Liver (tissue), 9 donors: ENCODE results near the gene SUGCT. TPM values are rescaled to one million over a fixed set of nuclear protein-coding genes. Genes with fewer than 3 reads are reported as not detected.

Experiments
- DNase-seq: peaks from one replicate; pipeline ENCODE4 v3.0.0-alpha.2; 2017; ENCODE audit warnings: low spot score
- H3K27ac ChIP-seq, 2 donors: one replicate each; pipeline ENCODE4 v1.7.0; 2013; ENCODE audit warnings: inconsistent platforms in 2 of 2, low read length in 2 of 2, control low read depth in 1 of 2, low read depth in 1 of 2, mild to moderate bottlenecking in 1 of 2
- H3K27me3 ChIP-seq, 4 donors: one replicate each; pipeline versions ENCODE4 v1.6.1 to v1.7.0; 2013; ENCODE audit warnings: low read length in 3 of 4, inconsistent platforms in 1 of 4, mild to moderate bottlenecking in 1 of 4, moderate library complexity in 1 of 4; ENCODE audit not compliant: control insufficient read depth in 4 of 4, insufficient read depth in 4 of 4
- H3K36me3 ChIP-seq, 4 donors: one replicate each; pipeline versions ENCODE4 v1.6.1 to v1.7.0; 2013; ENCODE audit warnings: low read length in 3 of 4, mild to moderate bottlenecking in 3 of 4, low read depth in 1 of 4, moderate library complexity in 1 of 4; ENCODE audit not compliant: control insufficient read depth in 4 of 4, insufficient read depth in 3 of 4
- H3K4me1 ChIP-seq, 4 donors: one replicate each; pipeline versions ENCODE4 v1.6.1 to v1.7.0; 2013; ENCODE audit warnings: low read length in 3 of 4, mild to moderate bottlenecking in 3 of 4, moderate library complexity in 1 of 4; ENCODE audit not compliant: control insufficient read depth in 4 of 4, insufficient read depth in 4 of 4
- H3K4me3 ChIP-seq, 3 donors: one replicate each; pipeline versions ENCODE4 v1.6.1 to v1.7.0; 2013; ENCODE audit warnings: low read length in 3 of 3, control low read depth in 1 of 3, low read depth in 1 of 3, mild to moderate bottlenecking in 1 of 3
- H3K9ac ChIP-seq, 2 donors: one replicate each; pipeline ENCODE4 v1.7.0; 2013; ENCODE audit warnings: low read length in 2 of 2, mild to moderate bottlenecking in 2 of 2, moderate library complexity in 2 of 2, control low read depth in 1 of 2, low read depth in 1 of 2
- H3K9me3 ChIP-seq, 4 donors: one replicate each; pipeline versions ENCODE4 v1.6.1 to v1.7.0; 2013; ENCODE audit warnings: low read length in 3 of 4; ENCODE audit not compliant: control insufficient read depth in 4 of 4
- ATF3 ChIP-seq: IDR thresholded peaks from 2 replicates; pipeline ENCODE4 v1.6.1; 2016; ENCODE audit warnings: antibody characterized with exemption
- CTCF ChIP-seq: fragments of 150-350 bp; IDR thresholded peaks from 2 replicates; pipeline ENCODE4 v1.5.1; 2017; ENCODE audit warnings: improper control_type of control experiment, low read depth, low read length; ENCODE audit not compliant: missing input control
- EGR1 ChIP-seq, 2 donors: IDR thresholded peaks; 2 replicates each; pipeline ENCODE4 v1.6.1; 2016 to 2018; ENCODE audit warnings: antibody characterized with exemption in 2 of 2, low read depth in 2 of 2
- FOXA1 ChIP-seq: IDR thresholded peaks from 2 replicates; pipeline ENCODE4 v1.6.1; 2016; ENCODE audit warnings: antibody characterized with exemption
- FOXA2 ChIP-seq: IDR thresholded peaks from 2 replicates; pipeline ENCODE4 v1.6.1; 2016; ENCODE audit warnings: antibody characterized with exemption
- GABPA ChIP-seq, 2 donors: IDR thresholded peaks in 1 of 2; conservative IDR thresholded peaks in 1 of 2; 2 replicates each; pipeline ENCODE4 v1.6.1; 2016; ENCODE audit warnings: antibody characterized with exemption in 2 of 2, mild to moderate bottlenecking in 1 of 2, moderate library complexity in 1 of 2
- HNF4A ChIP-seq, 2 donors: conservative IDR thresholded peaks; 2 replicates each; pipeline ENCODE4 v1.6.1; 2016; ENCODE audit warnings: antibody characterized with exemption in 2 of 2, mild to moderate bottlenecking in 2 of 2
- HNF4G ChIP-seq: IDR thresholded peaks from 2 replicates; pipeline ENCODE4 v1.6.1; 2016; ENCODE audit warnings: antibody characterized with exemption
- JUND ChIP-seq, 2 donors: IDR thresholded peaks; 2 replicates each; pipeline ENCODE4 v1.6.1; 2016; ENCODE audit warnings: antibody characterized with exemption in 2 of 2
- MAX ChIP-seq: IDR thresholded peaks from 2 replicates; pipeline ENCODE4 v1.6.1; 2016; ENCODE audit warnings: antibody characterized with exemption
- NR2F2 ChIP-seq: IDR thresholded peaks from 2 replicates; pipeline ENCODE4 v1.6.1; 2016; ENCODE audit warnings: antibody characterized with exemption
- RAD21 ChIP-seq, 2 donors: IDR thresholded peaks; 2 replicates each; pipeline ENCODE4 v1.6.1; 2016; ENCODE audit warnings: antibody characterized with exemption in 2 of 2, mild to moderate bottlenecking in 2 of 2
- REST ChIP-seq: IDR thresholded peaks from 2 replicates; pipeline ENCODE4 v1.6.1; 2016; ENCODE audit warnings: antibody characterized with exemption, mild to moderate bottlenecking
- RXRA ChIP-seq, 2 donors: IDR thresholded peaks; 2 replicates each; pipeline ENCODE4 v1.6.1; 2017 to 2018; ENCODE audit warnings: antibody characterized with exemption in 2 of 2, mild to moderate bottlenecking in 1 of 2
- SP1 ChIP-seq: IDR thresholded peaks from 2 replicates; pipeline ENCODE4 v1.6.1; 2018; ENCODE audit warnings: antibody characterized with exemption, mild to moderate bottlenecking
- TAF1 ChIP-seq: conservative IDR thresholded peaks from 2 replicates; pipeline ENCODE4 v1.6.1; 2016; ENCODE audit warnings: antibody characterized with exemption, mild to moderate bottlenecking
- ZBTB33 ChIP-seq: IDR thresholded peaks from 2 replicates; pipeline ENCODE4 v1.6.1; 2016; ENCODE audit warnings: antibody characterized with exemption
- WGBS: extraction: QIAGEN DNeasy Blood & Tissue Kit; methylation state at CpG from one replicate; pipeline ENCODE4 v1.1.7; 2013; 5-methylcytosine and 5-hydroxymethylcytosine counted together
- polyA plus RNA-seq, 2 donors: library from polyadenylated mRNA; stranded (reverse) in 1 of 2; unstranded in 1 of 2; fragments of 200-250 nt in 1 of 2; fragments of >200 nt in 1 of 2; fragmentation: Nextera tagmentation in 1 of 2; extraction: Ambion mirVana in 1 of 2; gene quantifications; one replicate each; pipeline versions ENCODE4 v1.2.1 to v1.2.3, GENCODE V29; 2013 to 2015
- total RNA-seq, 2 donors: library from RNA; depleted of rRNA; stranded (reverse); fragments of >200 nt; gene quantifications; one replicate each; pipeline ENCODE4 v1.2.3, GENCODE V29; 2014
- donor health status: healthy.
- donor health status: healthy.
- donor health status: healthy.
- donor health status: healthy.
- donor health status: healthy.

SUGCT gene
- total and polyA plus RNA-seq, 4 donors, result 6.2 to 11.9 (median 9.9) TPM

- 81% methylated on average over 8 of the region's 8 CpGs for WGBS
- Histone ChIP-seq H3K4me1 (no peaks in the 10 kb centered on the region), H3K27ac (no peak overlapping the region), H3K27me3 (no peaks in the 10 kb centered on the region), H3K9me3 (no peaks in the 10 kb centered on the region), H3K36me3 (peaks cover 0 to 2% (median 0%) of the 10 kb centered on the region in 4 donors), H3K9ac (no peak overlapping the region), H3K4me3 (no peak overlapping the region)
- DNase-seq, result no peak
- TF ChIP-seq SP1 (no peak), NR2F2 (no peak), RXRA (IDR thresholded peaks at IDR 0.05) (no peak), REST (no peak), FOXA2 (no peak), RAD21 (IDR thresholded peaks at IDR 0.05) (no peak), CTCF (no peak), ATF3 (no peak), FOXA1 (no peak), JUND (IDR thresholded peaks at IDR 0.05) (no peak), GABPA (IDR thresholded peaks at IDR 0.05 in 1 of 2, conservative IDR thresholded peaks at IDR 0.05 in 1 of 2) (no peak), HNF4A (conservative IDR thresholded peaks at IDR 0.05) (no peak), EGR1 (IDR thresholded peaks at IDR 0.05; ENCODE audit: low read depth in 2 of 2) (no peak), MAX (no peak), HNF4G (no peak), TAF1 (no peak)
Observed at GRCh38 chr7:40572810-40573465, 438.1 kb downstream of the SUGCT start.

GRCh38 chr7:40579401-40579800 is 444.6 kb downstream of the SUGCT start:
- no peaks in the 10 kb centered on the region for H3K4me1 ChIP-seq
- TF ChIP-seq EGR1 (IDR thresholded peaks at IDR 0.05; ENCODE audit: low read depth in 2 of 2), result no peak
- no peak for TF ChIP-seq CTCF
- TF ChIP-seq NR2F2, result no peak
- no peak for TF ChIP-seq TAF1
- no peak for TF ChIP-seq ZBTB33
- TF ChIP-seq FOXA1, result no peak
- TF ChIP-seq RXRA (IDR thresholded peaks at IDR 0.05), result no peak
- no peak for TF ChIP-seq HNF4A (conservative IDR thresholded peaks at IDR 0.05)
- no peak for TF ChIP-seq HNF4G
- no peak for TF ChIP-seq SP1
- TF ChIP-seq MAX, result no peak
- no peak for TF ChIP-seq RAD21 (IDR thresholded peaks at IDR 0.05)
- TF ChIP-seq ATF3, result no peak
- TF ChIP-seq FOXA2, result no peak
- no peak overlapping the region for H3K27ac ChIP-seq
- H3K27me3 ChIP-seq, result no peaks in the 10 kb centered on the region
- no peak overlapping the region for H3K4me3 ChIP-seq
- no peak for DNase-seq
- H3K9ac ChIP-seq, result no peak overlapping the region
- H3K36me3 ChIP-seq, result peaks cover 0 to 2% (median 0%) of the 10 kb centered on the region in 4 donors
- H3K9me3 ChIP-seq, result no peaks in the 10 kb centered on the region
- WGBS, result 76% methylated on average over 5 of the region's 5 CpGs
